Smooth muscle cell (in vitro differentiated cells): ENCODE data around the gene AFDN. TPM values are rescaled to one million over a fixed set of nuclear protein-coding genes. Genes with fewer than 3 reads are reported as not detected.

Experiments used
- DNase-seq: peaks from one replicate; lab custom pipeline; 2025; ENCODE audit not compliant: unreplicated experiment; lab: John Stamatoyannopoulos, UW
- H2AFZ ChIP-seq: fragments of 200-600 bp; sonication (generic); 2 replicates; pipeline ENCODE4 v1.6.0; 2016; ENCODE audit warnings: antibody characterized with exemption, low read depth, mild to moderate bottlenecking
- H3F3A ChIP-seq: fragments of 200-600 bp; sonication (generic); 2 replicates; pipeline ENCODE4 v1.6.0; 2017; ENCODE audit warnings: antibody characterized with exemption, low read depth
- H3K27ac ChIP-seq: fragments of 200-600 bp; sonication (generic); 2 replicates; pipeline ENCODE4 v1.5.1; 2016; ENCODE audit warnings: low read depth, mild to moderate bottlenecking
- H3K27me3 ChIP-seq: fragments of 200-600 bp; sonication (generic); 2 replicates; pipeline ENCODE4 v1.6.1; 2016; ENCODE audit warnings: low read depth, mild to moderate bottlenecking
- H3K36me3 ChIP-seq: fragments of 200-600 bp; sonication (generic); 2 replicates; pipeline ENCODE4 v1.5.1; 2016; ENCODE audit warnings: low read depth
- H3K4me1 ChIP-seq: fragments of 200-600 bp; sonication (generic); 2 replicates; pipeline ENCODE4 v1.5.1; 2016; ENCODE audit warnings: low read depth
- H3K4me2 ChIP-seq: fragments of 200-600 bp; sonication (generic); 2 replicates; pipeline ENCODE4 v1.6.0; 2016; ENCODE audit warnings: mild to moderate bottlenecking
- H3K4me3 ChIP-seq: fragments of 200-600 bp; sonication (generic); 2 replicates; pipeline ENCODE4 v1.5.1; 2016; ENCODE audit warnings: mild to moderate bottlenecking
- H3K79me2 ChIP-seq: fragments of 200-600 bp; sonication (generic); 2 replicates; pipeline ENCODE4 v1.6.0; 2016; ENCODE audit warnings: low read depth, mild to moderate bottlenecking
- H3K9ac ChIP-seq: fragments of 200-600 bp; sonication (generic); 2 replicates; pipeline ENCODE4 v1.6.0; 2016; ENCODE audit warnings: low read depth
- H3K9me3 ChIP-seq: fragments of 200-600 bp; sonication (generic); replicated peaks from 2 replicates; pipeline ENCODE4 v1.5.1; 2016; ENCODE audit warnings: low read depth
- H4K20me1 ChIP-seq: fragments of 200-600 bp; sonication (generic); 2 replicates; pipeline ENCODE4 v1.6.0; 2016; ENCODE audit warnings: low read depth
- CTCF ChIP-seq: fragments of 200-600 bp; sonication (generic); IDR thresholded peaks from 2 replicates; pipeline ENCODE4 v1.5.1; 2017; ENCODE audit warnings: borderline replicate concordance, mild to moderate bottlenecking, antibody characterized with exemption; ENCODE audit not compliant: insufficient read depth, poor library complexity, severe bottlenecking
- WGBS: methylation state at CpG from one replicate; pipeline ENCODE4 v1.1.7; 2016; ENCODE audit warnings: low lambda C conversion rate; 5-methylcytosine and 5-hydroxymethylcytosine counted together
- polyA plus RNA-seq: library from polyadenylated mRNA; unstranded; fragments of >200 nt; fragmentation: Nextera tagmentation; extraction: Ambion mirVana; gene quantifications from 2 replicates; pipeline ENCODE4 v1.2.1, GENCODE V29; 2016
- total RNA-seq: library from RNA; depleted of rRNA; stranded (reverse); fragments of >200 nt; gene quantifications from 2 replicates; pipeline ENCODE4 v1.2.3, GENCODE V29; 2014

Gene AFDN
- total and polyA plus RNA-seq, 2 experiments from 2014 or later = 52.3 to 98.8 TPM

GRCh38 chr6:167779993-167780655, 46.6 kb upstream of the AFDN start:
- no peak for DNase-seq
- Histone ChIP-seq H3K9me3 (no peaks in the 10 kb centered on the region), H3K27ac (no peak overlapping the region), H3K27me3 (no peaks in the 10 kb centered on the region), H2AFZ (no peak overlapping the region), H3K9ac (no peak overlapping the region), H3K4me1 (no peaks in the 10 kb centered on the region), H3F3A (no peaks in the 10 kb centered on the region), H3K79me2 (no peaks in the 10 kb centered on the region), H3K4me3 (no peak overlapping the region), H3K36me3 (no peaks in the 10 kb centered on the region), H4K20me1 (no peaks in the 10 kb centered on the region), H3K4me2 (no peak overlapping the region)
- 87% methylated on average over 15 of the region's 15 CpGs for WGBS
- no peak for TF ChIP-seq CTCF

GRCh38 chr6:167781066-167781767, 45.5 kb upstream of the AFDN start:
- WGBS = 66% methylated on average over 15 of the region's 15 CpGs
- H3K36me3 ChIP-seq = no peaks in the 10 kb centered on the region
- H3K4me3 ChIP-seq = no peak overlapping the region
- no peak overlapping the region for H3K27ac ChIP-seq
- no peaks in the 10 kb centered on the region for H3K9me3 ChIP-seq
- no peak overlapping the region for H3K4me2 ChIP-seq
- H3K4me1 ChIP-seq = no peaks in the 10 kb centered on the region
- H3K27me3 ChIP-seq = no peaks in the 10 kb centered on the region
- H3K79me2 ChIP-seq = no peaks in the 10 kb centered on the region
- H2AFZ ChIP-seq = no peak overlapping the region
- H3K9ac ChIP-seq = no peak overlapping the region
- no peak for TF ChIP-seq CTCF
- no peaks in the 10 kb centered on the region for H4K20me1 ChIP-seq
- no peaks in the 10 kb centered on the region for H3F3A ChIP-seq
- no peak for DNase-seq

GRCh38 chr6:167781868-167782267, 44.8 kb upstream of the AFDN start:
- Histone ChIP-seq H2AFZ (no peak overlapping the region), H4K20me1 (no peaks in the 10 kb centered on the region), H3K9ac (no peak overlapping the region), H3K27me3 (no peaks in the 10 kb centered on the region), H3K36me3 (no peaks in the 10 kb centered on the region), H3K27ac (no peak overlapping the region), H3K4me2 (no peak overlapping the region), H3K9me3 (no peaks in the 10 kb centered on the region), H3K4me3 (no peak overlapping the region), H3K79me2 (no peaks in the 10 kb centered on the region), H3F3A (no peaks in the 10 kb centered on the region), H3K4me1 (no peaks in the 10 kb centered on the region)
- TF ChIP-seq CTCF = no peak
- 72% methylated on average over 9 of the region's 9 CpGs for WGBS
- no peak for DNase-seq
